GM21526 (cell line): ENCODE measurements around the gene ZBTB7A.

ENCODE experiments used
- ATAC-seq: cut with Tn5 transposase; IDR thresholded peaks from one replicate; pipeline ENCODE4 v1.9.1; 2021; ENCODE audit warnings: moderate library complexity; ENCODE audit not compliant: unreplicated experiment, low FRiP score

ZBTB7A gene

DNA sequence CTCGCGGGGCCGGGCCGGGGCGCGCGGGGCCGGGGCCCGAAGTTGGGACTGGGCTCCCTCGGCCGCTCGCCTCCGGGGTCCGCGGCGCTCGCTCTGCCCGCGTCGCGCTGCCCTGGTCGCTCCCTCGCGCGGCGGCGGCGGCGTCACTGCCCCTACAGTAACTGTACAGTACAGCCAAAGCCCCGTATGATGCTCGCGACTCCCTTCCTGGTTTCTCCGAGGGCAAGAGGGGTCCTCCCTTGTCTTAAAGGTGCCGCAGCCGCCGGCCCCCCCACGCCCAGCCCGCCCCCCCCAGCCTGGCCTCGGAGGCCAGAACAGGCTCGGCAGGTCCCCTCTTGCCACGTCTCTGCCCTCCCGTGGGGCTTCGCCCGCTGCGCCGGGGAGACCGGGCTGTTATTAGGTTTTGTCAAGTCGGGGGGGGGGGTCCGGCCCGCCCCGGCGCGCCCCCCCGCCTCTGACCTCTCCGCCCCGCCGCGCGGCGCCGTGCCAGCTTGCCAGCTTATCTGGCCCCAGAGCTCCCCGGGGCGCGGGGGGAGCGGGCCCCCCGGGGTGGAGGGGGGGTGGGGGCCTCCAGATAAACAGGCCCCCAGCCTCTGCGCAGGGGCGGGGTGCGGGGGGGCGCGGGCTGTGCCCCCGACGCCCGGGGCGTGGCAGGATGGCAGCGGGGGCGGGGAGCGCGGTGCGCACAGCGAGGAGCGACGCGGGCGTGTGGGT lies at the start of gene ZBTB7A:
TSS of gene ZBTB7A (minus strand) at position 218 of the 714 bp plus-strand sequence. CDS start 11,667 bp downstream, outside the sequence.
- ATAC-seq: no peak

GRCh38 chr19:4115818-4116385 lies 49.2 kb upstream of the ZBTB7A start:
- ATAC-seq: no peak

- ATAC-seq: peak; percentile 62
These were observed 48.5 kb upstream of the ZBTB7A start for GRCh38 chr19:4115050-4115817.

- no peak for ATAC-seq
These were observed 47.5 kb upstream of the ZBTB7A start for GRCh38 chr19:4114181-4114580.

GRCh38 chr19:4113398-4114088 lies 46.8 kb upstream of the ZBTB7A start:
- ATAC-seq: no peak

GRCh38 chr19:4112367-4112766 lies 45.7 kb upstream of the ZBTB7A start:
- ATAC-seq: no peak

- no peak for ATAC-seq
These were observed 42.9 kb upstream of the ZBTB7A start for GRCh38 chr19:4109626-4109945.

GRCh38 chr19:4108767-4109625 lies 42.3 kb upstream of the ZBTB7A start:
- peak; percentile 57 for ATAC-seq

DNA sequence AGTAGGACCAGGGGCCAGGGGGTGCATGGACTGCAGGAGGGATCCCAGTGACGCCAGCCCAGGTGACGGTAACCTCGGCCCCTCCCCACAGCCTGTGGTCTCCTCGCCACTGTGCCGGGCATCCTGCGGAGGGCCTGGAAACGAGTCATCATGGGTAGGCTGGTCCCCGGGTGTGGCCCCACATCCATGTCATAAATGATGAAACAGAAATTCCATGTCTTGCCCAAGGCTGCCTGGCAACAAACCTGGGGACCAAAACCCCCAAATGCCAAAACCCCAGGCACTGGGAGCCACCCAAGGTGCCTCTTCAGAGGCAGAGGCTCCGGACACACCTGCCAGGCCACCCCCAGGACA lies 36.4 kb upstream of the ZBTB7A start:
- ATAC-seq: no peak

- no peak for ATAC-seq
These were observed 35.8 kb upstream of the ZBTB7A start for GRCh38 chr19:4102339-4103079.

DNA sequence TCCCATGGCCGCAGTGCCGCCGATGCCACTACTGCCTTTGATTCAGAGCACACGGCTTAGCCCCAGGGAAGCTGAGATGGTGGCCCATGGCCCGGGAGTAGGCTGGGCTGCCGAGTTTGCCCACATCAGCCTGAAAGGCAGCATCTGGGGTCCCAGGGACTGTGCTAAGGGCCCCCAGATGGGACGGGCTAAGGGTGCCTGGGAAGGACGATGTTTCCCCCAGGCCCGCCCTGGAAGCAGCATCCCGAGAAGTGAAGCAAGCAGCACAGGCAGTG lies 34.7 kb upstream of the ZBTB7A start:
- ATAC-seq: no peak

GRCh38 chr19:4100647-4101495 lies 34.2 kb upstream of the ZBTB7A start:
- ATAC-seq: no peak

GRCh38 chr19:4099041-4099764 lies 32.5 kb upstream of the ZBTB7A start:
- ATAC-seq: no peak

GRCh38 chr19:4098493-4098892 lies 31.8 kb upstream of the ZBTB7A start:
- ATAC-seq: no peak

DNA sequence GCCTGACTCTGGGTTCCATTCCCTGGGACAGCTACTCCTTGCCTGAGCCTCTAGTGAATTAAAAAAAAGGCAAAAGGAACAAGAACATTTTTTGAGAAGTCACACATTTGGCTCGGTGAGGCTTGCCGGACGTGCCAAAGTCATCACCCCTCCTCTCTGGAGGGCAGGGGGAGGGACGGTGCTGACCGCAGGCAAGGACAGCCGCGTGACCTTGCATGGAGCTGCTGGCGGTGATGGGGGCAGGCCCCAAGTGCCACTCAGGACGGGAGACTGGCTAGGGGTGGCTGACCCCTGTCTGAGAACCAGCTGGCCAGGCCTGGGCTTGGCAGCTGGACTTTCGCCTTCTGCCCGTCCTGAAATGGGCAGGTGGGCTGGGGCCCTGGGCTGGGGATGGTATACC lies 30.8 kb upstream of the ZBTB7A start:
- ATAC-seq: no peak

- ATAC-seq: no peak
These were observed 29.6 kb upstream of the ZBTB7A start for GRCh38 chr19:4096049-4096892.

- no peak for ATAC-seq
These were observed 28.8 kb upstream of the ZBTB7A start for GRCh38 chr19:4095488-4095844.
